Measurements from ENCODE around the gene XRCC6. TPM values are rescaled to one million over a fixed set of nuclear protein-coding genes. Genes with fewer than 3 reads are reported as not detected.
"Not testable (repeated sequence)": the region's sequence is repeated elsewhere in the genome, so short reads cannot be mapped to it uniquely, and the experiment has no call there.

XRCC6 gene
- total and polyA plus RNA-seq, 5 donors from 2014 or later: 167 to 484 (median 456) TPM

- Mint-ChIP-seq H3K27ac (peak overlapping the region in 1 of 3 donors; percentile 20), H3K27me3 (no peaks in the 10 kb centered on the region), H3K4me3 (no peak overlapping the region), H3K4me1 (peaks cover 0 to 2% (median 0%) of the 10 kb centered on the region in 4 donors), H3K9me3 (no peaks in the 10 kb centered on the region), H3K36me3 (peaks cover 39% of the 10 kb centered on the region)
- Histone ChIP-seq H3K27me3 (ENCODE audit: control insufficient read depth, insufficient read depth, low read length) (no peaks in the 10 kb centered on the region), H3K9me3 (ENCODE audit: control insufficient read depth in 2 of 2, low read length in 2 of 2) (no peaks in the 10 kb centered on the region), H3K4me1 (ENCODE audit: control insufficient read depth, insufficient read depth, low read length, poor library complexity, severe bottlenecking) (no peaks in the 10 kb centered on the region), H3K4me3 (ENCODE audit: low read depth, low read length) (no peak overlapping the region), H3K36me3 (ENCODE audit: control insufficient read depth, insufficient read depth, low read length) (peaks cover 92% of the 10 kb centered on the region), H3K27ac (ENCODE audit: insufficient read depth, low read length, poor library complexity, severe bottlenecking) (no peak overlapping the region)
- DNase-seq: no peak
- ATAC-seq (ENCODE audit: low read depth in 2 of 2): no peak
Measured at GRCh38 chr22:41656556-41656955, 35.5 kb downstream of the XRCC6 start.

GRCh38 chr22:41657709-41658108, 36.6 kb downstream of the XRCC6 start:
- no peak overlapping the region for H3K4me3 Mint-ChIP-seq
- no peaks in the 10 kb centered on the region for H3K27me3 ChIP-seq (ENCODE audit: control insufficient read depth, insufficient read depth, low read length)
- H3K4me1 Mint-ChIP-seq: peaks cover 0 to 2% (median 0%) of the 10 kb centered on the region in 4 donors
- H3K36me3 Mint-ChIP-seq: peaks cover 40% of the 10 kb centered on the region
- no peaks in the 10 kb centered on the region for H3K9me3 ChIP-seq (ENCODE audit: control insufficient read depth in 2 of 2, low read length in 2 of 2)
- H3K27ac Mint-ChIP-seq: peak overlapping the region in 1 of 3 donors; percentile 10
- H3K4me3 ChIP-seq (ENCODE audit: low read depth, low read length): no peak overlapping the region
- H3K4me1 ChIP-seq (ENCODE audit: control insufficient read depth, insufficient read depth, low read length, poor library complexity, severe bottlenecking): no peaks in the 10 kb centered on the region
- H3K36me3 ChIP-seq (ENCODE audit: control insufficient read depth, insufficient read depth, low read length): peaks cover 92% of the 10 kb centered on the region
- no peaks in the 10 kb centered on the region for H3K27me3 Mint-ChIP-seq
- no peak for DNase-seq
- no peak overlapping the region for H3K27ac ChIP-seq (ENCODE audit: insufficient read depth, low read length, poor library complexity, severe bottlenecking)
- no peaks in the 10 kb centered on the region for H3K9me3 Mint-ChIP-seq
- no peak for ATAC-seq (ENCODE audit: low read depth in 2 of 2)

GRCh38 chr22:41658869-41659268, 37.8 kb downstream of the XRCC6 start:
- DNase-seq (no peak), ATAC-seq (ENCODE audit: low read depth in 2 of 2) (no peak)
- Mint-ChIP-seq H3K36me3 (peaks cover 38% of the 10 kb centered on the region), H3K4me1 (no peaks in the 10 kb centered on the region), H3K27ac (no peak overlapping the region), H3K4me3 (no peak overlapping the region), H3K27me3 (no peaks in the 10 kb centered on the region), H3K9me3 (no peaks in the 10 kb centered on the region)
- no peak overlapping the region for H3K4me3 ChIP-seq (ENCODE audit: low read depth, low read length)
- peaks cover 92% of the 10 kb centered on the region for H3K36me3 ChIP-seq (ENCODE audit: control insufficient read depth, insufficient read depth, low read length)
- H3K27me3 ChIP-seq (ENCODE audit: control insufficient read depth, insufficient read depth, low read length): no peaks in the 10 kb centered on the region
- H3K9me3 ChIP-seq (ENCODE audit: control insufficient read depth in 2 of 2, low read length in 2 of 2): no peaks in the 10 kb centered on the region
- H3K27ac ChIP-seq (ENCODE audit: insufficient read depth, low read length, poor library complexity, severe bottlenecking): no peak overlapping the region
- no peaks in the 10 kb centered on the region for H3K4me1 ChIP-seq (ENCODE audit: control insufficient read depth, insufficient read depth, low read length, poor library complexity, severe bottlenecking)

GRCh38 chr22:41659941-41660340, 38.8 kb downstream of the XRCC6 start:
- no peaks in the 10 kb centered on the region for H3K9me3 Mint-ChIP-seq
- no peak overlapping the region for H3K4me3 Mint-ChIP-seq
- peaks cover 89% of the 10 kb centered on the region for H3K36me3 ChIP-seq (ENCODE audit: control insufficient read depth, insufficient read depth, low read length)
- H3K27me3 Mint-ChIP-seq: no peaks in the 10 kb centered on the region
- no peak overlapping the region for H3K27ac ChIP-seq (ENCODE audit: insufficient read depth, low read length, poor library complexity, severe bottlenecking)
- no peaks in the 10 kb centered on the region for H3K4me1 Mint-ChIP-seq
- H3K4me1 ChIP-seq (ENCODE audit: control insufficient read depth, insufficient read depth, low read length, poor library complexity, severe bottlenecking): no peaks in the 10 kb centered on the region
- peaks cover 34% of the 10 kb centered on the region for H3K36me3 Mint-ChIP-seq
- H3K27me3 ChIP-seq (ENCODE audit: control insufficient read depth, insufficient read depth, low read length): no peaks in the 10 kb centered on the region
- no peak overlapping the region for H3K4me3 ChIP-seq (ENCODE audit: low read depth, low read length)
- H3K9me3 ChIP-seq (ENCODE audit: control insufficient read depth in 2 of 2, low read length in 2 of 2): no peaks in the 10 kb centered on the region
- no peak for ATAC-seq (ENCODE audit: low read depth in 2 of 2)
- DNase-seq: no peak
- H3K27ac Mint-ChIP-seq: peak overlapping the region in 1 of 3 donors; percentile 65

GRCh38 chr22:41660416-41660815, 39.3 kb downstream of the XRCC6 start:
- H3K36me3 Mint-ChIP-seq: peaks cover 31% of the 10 kb centered on the region
- H3K4me1 ChIP-seq (ENCODE audit: control insufficient read depth, insufficient read depth, low read length, poor library complexity, severe bottlenecking): no peaks in the 10 kb centered on the region
- H3K27me3 ChIP-seq (ENCODE audit: control insufficient read depth, insufficient read depth, low read length): no peaks in the 10 kb centered on the region
- H3K27ac ChIP-seq (ENCODE audit: insufficient read depth, low read length, poor library complexity, severe bottlenecking): no peak overlapping the region
- H3K36me3 ChIP-seq (ENCODE audit: control insufficient read depth, insufficient read depth, low read length): peaks cover 85% of the 10 kb centered on the region
- H3K27ac Mint-ChIP-seq: peak overlapping the region in 1 of 3 donors; percentile 65
- no peak overlapping the region for H3K4me3 ChIP-seq (ENCODE audit: low read depth, low read length)
- DNase-seq (no peak), ATAC-seq (ENCODE audit: low read depth in 2 of 2) (no peak)
- no peaks in the 10 kb centered on the region for H3K27me3 Mint-ChIP-seq
- H3K9me3 Mint-ChIP-seq: no peaks in the 10 kb centered on the region
- H3K4me3 Mint-ChIP-seq: no peak overlapping the region
- H3K9me3 ChIP-seq (ENCODE audit: control insufficient read depth in 2 of 2, low read length in 2 of 2): no peaks in the 10 kb centered on the region
- peaks cover 0 to under 1% (median 0%) of the 10 kb centered on the region in 4 donors for H3K4me1 Mint-ChIP-seq

- Histone ChIP-seq H3K36me3 (ENCODE audit: control insufficient read depth, insufficient read depth, low read length) (peaks cover 79% of the 10 kb centered on the region), H3K4me1 (ENCODE audit: control insufficient read depth, insufficient read depth, low read length, poor library complexity, severe bottlenecking) (no peaks in the 10 kb centered on the region), H3K27ac (ENCODE audit: insufficient read depth, low read length, poor library complexity, severe bottlenecking) (no peak overlapping the region), H3K4me3 (ENCODE audit: low read depth, low read length) (no peak overlapping the region), H3K27me3 (ENCODE audit: control insufficient read depth, insufficient read depth, low read length) (no peaks in the 10 kb centered on the region), H3K9me3 (ENCODE audit: control insufficient read depth in 2 of 2, low read length in 2 of 2) (no peaks in the 10 kb centered on the region)
- Mint-ChIP-seq H3K9me3 (no peaks in the 10 kb centered on the region), H3K36me3 (peaks cover 31% of the 10 kb centered on the region), H3K4me3 (no peak overlapping the region), H3K27me3 (no peaks in the 10 kb centered on the region), H3K27ac (peak overlapping the region in 1 of 3 donors; percentile 36), H3K4me1 (peaks cover 0 to 2% (median 0%) of the 10 kb centered on the region in 4 donors)
- ATAC-seq (ENCODE audit: low read depth in 2 of 2) (no peak), DNase-seq (no peak)
Measured at GRCh38 chr22:41661088-41661487, 40.0 kb downstream of the XRCC6 start.

- H3K4me1 Mint-ChIP-seq: peaks cover 0 to 5% (median 2%) of the 10 kb centered on the region in 4 donors
- no peaks in the 10 kb centered on the region for H3K27me3 Mint-ChIP-seq
- H3K9me3 Mint-ChIP-seq: no peaks in the 10 kb centered on the region
- H3K27me3 ChIP-seq (ENCODE audit: control insufficient read depth, insufficient read depth, low read length): no peaks in the 10 kb centered on the region
- ATAC-seq (ENCODE audit: low read depth in 2 of 2): no peak
- no peaks in the 10 kb centered on the region for H3K4me1 ChIP-seq (ENCODE audit: control insufficient read depth, insufficient read depth, low read length, poor library complexity, severe bottlenecking)
- no peak overlapping the region for H3K4me3 ChIP-seq (ENCODE audit: low read depth, low read length)
- no peak overlapping the region for H3K4me3 Mint-ChIP-seq
- H3K9me3 ChIP-seq (ENCODE audit: control insufficient read depth in 2 of 2, low read length in 2 of 2): no peaks in the 10 kb centered on the region
- H3K36me3 Mint-ChIP-seq: peaks cover 28% of the 10 kb centered on the region
- peaks cover 75% of the 10 kb centered on the region for H3K36me3 ChIP-seq (ENCODE audit: control insufficient read depth, insufficient read depth, low read length)
- DNase-seq: no peak
- no peak overlapping the region for H3K27ac ChIP-seq (ENCODE audit: insufficient read depth, low read length, poor library complexity, severe bottlenecking)
- H3K27ac Mint-ChIP-seq: peak overlapping the region in 1 of 3 donors; percentile 84
Measured at GRCh38 chr22:41661713-41662112, 40.6 kb downstream of the XRCC6 start.

- not testable (repeated sequence) for H3K27ac ChIP-seq (ENCODE audit: insufficient read depth, low read length, poor library complexity, severe bottlenecking); H3K4me3 ChIP-seq (ENCODE audit: low read depth, low read length); H3K27me3 ChIP-seq (ENCODE audit: control insufficient read depth, insufficient read depth, low read length); H3K4me1 ChIP-seq (ENCODE audit: control insufficient read depth, insufficient read depth, low read length, poor library complexity, severe bottlenecking); H3K9me3 ChIP-seq (ENCODE audit: control insufficient read depth in 2 of 2, low read length in 2 of 2); DNase-seq; ATAC-seq (ENCODE audit: low read depth in 2 of 2); H3K27ac Mint-ChIP-seq; H3K9me3 Mint-ChIP-seq; H3K4me3 Mint-ChIP-seq; H3K27me3 Mint-ChIP-seq
- H3K36me3 ChIP-seq (ENCODE audit: control insufficient read depth, insufficient read depth, low read length): peaks cover 58% of the 10 kb centered on the region
- peaks cover 0 to 14% (median 7%) of the 10 kb centered on the region in 4 donors for H3K4me1 Mint-ChIP-seq
- peaks cover 26% of the 10 kb centered on the region for H3K36me3 Mint-ChIP-seq
Measured at GRCh38 chr22:41663594-41663993, 42.5 kb downstream of the XRCC6 start.
